Measurements from ENCODE around the gene TCEAL3. TPM values are rescaled to one million over a fixed set of nuclear protein-coding genes. Genes with fewer than 3 reads are reported as not detected.

Gene TCEAL3
- total RNA-seq = 15.5 and 17.7 TPM in 2 replicates

GRCh38 chrX:103607364-103608305, at the start of gene TCEAL3:
Gene TCEAL3, plus strand, starts transcription at chrX:103607963. Its CDS starts 1,102 bp downstream, at chrX:103609065.

GRCh38 chrX:103585411-103586313, 22.1 kb upstream of the TCEAL3 start, which contains the start of gene TCEAL4:
Gene TCEAL4, plus strand, starts transcription at chrX:103585515. Its CDS starts 1,161 bp downstream, at chrX:103586676.

GRCh38 chrX:103628386-103629317, 20.9 kb downstream of the TCEAL3 start, which contains the start of gene TCEAL1:
Gene TCEAL1, plus strand, starts transcription at chrX:103628975. Its CDS starts 942 bp downstream, at chrX:103629917.

Other genes with a start within 250 kb of the TCEAL3 start
- gene BEX3, start 231.4 kb upstream of the TCEAL3 start, total RNA-seq = 321 and 412 TPM in 2 replicates
- under 0.01 and 0.15 TPM in 2 replicates for gene RAB40A, start 88.5 kb upstream of the TCEAL3 start, total RNA-seq
- 32.6 and 43.5 TPM in 2 replicates for gene TCEAL4, start 22.4 kb upstream of the TCEAL3 start, total RNA-seq
- 20.5 and 30.8 TPM in 2 replicates for gene TCEAL1, start 21.0 kb downstream of the TCEAL3 start, total RNA-seq
- gene MORF4L2, start 78.7 kb downstream of the TCEAL3 start, total RNA-seq = 396 and 849 TPM in 2 replicates
- 0.17 TPM in 1 of 2 replicates, not detected in the other for gene TMEM31, start 102.9 kb downstream of the TCEAL3 start, total RNA-seq
- 0.44 and 1.5 TPM in 2 replicates for gene PLP1, start 168.9 kb downstream of the TCEAL3 start, total RNA-seq
- 0.66 and 0.73 TPM in 2 replicates for gene RAB9B, start 224.3 kb downstream of the TCEAL3 start, total RNA-seq